Activated T-cell treated with anti-CD3 and anti-CD28 coated beads, Interleukin-2, amount 50 U/mL, for 24 hours (primary cell): Measurements from ENCODE around the gene NECTIN1.

Source experiments
- DNase-seq: peaks from one replicate; pipeline ENCODE4 v3.0.0-alpha.2; 2020
- H3K27ac Mint-ChIP-seq: 2 replicates; pipeline ENCODE4 v1.8.0; 2020; ENCODE audit warnings: mild to moderate bottlenecking, mixed read lengths
- H3K27me3 Mint-ChIP-seq: 2 replicates; pipeline ENCODE4 v1.8.0; 2020; ENCODE audit warnings: mixed read lengths
- H3K36me3 Mint-ChIP-seq: 2 replicates; pipeline ENCODE4 v1.8.0; 2020; ENCODE audit warnings: low read depth, mixed read lengths
- H3K4me1 Mint-ChIP-seq: 2 replicates; pipeline ENCODE4 v1.8.0; 2020; ENCODE audit warnings: low read depth, mixed read lengths
- H3K4me3 Mint-ChIP-seq: 2 replicates; pipeline ENCODE4 v1.8.0; 2020; ENCODE audit warnings: mild to moderate bottlenecking, moderate library complexity, mixed read lengths
- H3K9me3 Mint-ChIP-seq: 2 replicates; pipeline ENCODE4 v1.8.0; 2020; ENCODE audit warnings: mixed read lengths

The NECTIN1 gene

GRCh38 chr11:119673759-119674336, 55.2 kb downstream of the NECTIN1 start:
- peaks cover 3% of the 10 kb centered on the region for H3K36me3 Mint-ChIP-seq
- H3K4me3 Mint-ChIP-seq: no peak overlapping the region
- peaks cover 9% of the 10 kb centered on the region for H3K4me1 Mint-ChIP-seq
- H3K27me3 Mint-ChIP-seq: no peaks in the 10 kb centered on the region
- H3K27ac Mint-ChIP-seq: no peak overlapping the region
- peak; percentile 40 for DNase-seq
- H3K9me3 Mint-ChIP-seq: no peaks in the 10 kb centered on the region

GRCh38 chr11:119673052-119673758, 55.8 kb downstream of the NECTIN1 start:
- no peak overlapping the region for H3K4me3 Mint-ChIP-seq
- no peaks in the 10 kb centered on the region for H3K9me3 Mint-ChIP-seq
- H3K27me3 Mint-ChIP-seq: no peaks in the 10 kb centered on the region
- no peak overlapping the region for H3K27ac Mint-ChIP-seq
- peaks cover 3% of the 10 kb centered on the region for H3K36me3 Mint-ChIP-seq
- peaks cover 9% of the 10 kb centered on the region for H3K4me1 Mint-ChIP-seq
- no peak for DNase-seq

GRCh38 chr11:119672597-119672996, 56.4 kb downstream of the NECTIN1 start:
- no peak overlapping the region for H3K27ac Mint-ChIP-seq
- H3K27me3 Mint-ChIP-seq: no peaks in the 10 kb centered on the region
- peaks cover 9% of the 10 kb centered on the region for H3K4me1 Mint-ChIP-seq
- H3K4me3 Mint-ChIP-seq: no peak overlapping the region
- DNase-seq: no peak
- no peaks in the 10 kb centered on the region for H3K9me3 Mint-ChIP-seq
- H3K36me3 Mint-ChIP-seq: no peaks in the 10 kb centered on the region

GRCh38 chr11:119671561-119672015, 57.4 kb downstream of the NECTIN1 start:
- Mint-ChIP-seq H3K9me3 (no peaks in the 10 kb centered on the region), H3K4me1 (peaks cover 9% of the 10 kb centered on the region), H3K4me3 (no peak overlapping the region), H3K27me3 (no peaks in the 10 kb centered on the region), H3K36me3 (no peaks in the 10 kb centered on the region), H3K27ac (no peak overlapping the region)
- no peak for DNase-seq

GRCh38 chr11:119671051-119671450, 57.9 kb downstream of the NECTIN1 start:
- Mint-ChIP-seq H3K36me3 (no peaks in the 10 kb centered on the region), H3K4me3 (no peak overlapping the region), H3K27me3 (no peaks in the 10 kb centered on the region), H3K9me3 (no peaks in the 10 kb centered on the region), H3K4me1 (peaks cover 9% of the 10 kb centered on the region), H3K27ac (no peak overlapping the region)
- DNase-seq: no peak

GRCh38 chr11:119669487-119669886, 59.5 kb downstream of the NECTIN1 start:
- Mint-ChIP-seq H3K27me3 (no peaks in the 10 kb centered on the region), H3K4me3 (no peak overlapping the region), H3K27ac (no peak overlapping the region), H3K4me1 (peaks cover 9% of the 10 kb centered on the region), H3K36me3 (no peaks in the 10 kb centered on the region), H3K9me3 (no peaks in the 10 kb centered on the region)
- DNase-seq: no peak

GRCh38 chr11:119668676-119669075, 60.3 kb downstream of the NECTIN1 start:
- Mint-ChIP-seq H3K27me3 (no peaks in the 10 kb centered on the region), H3K36me3 (no peaks in the 10 kb centered on the region), H3K4me3 (no peak overlapping the region), H3K27ac (no peak overlapping the region), H3K4me1 (peaks cover 1% of the 10 kb centered on the region), H3K9me3 (no peaks in the 10 kb centered on the region)
- DNase-seq: no peak

- peak; percentile 73 for DNase-seq
- no peaks in the 10 kb centered on the region for H3K4me1 Mint-ChIP-seq
Measured at GRCh38 chr11:119666463-119667131, 62.4 kb downstream of the NECTIN1 start.

GRCh38 chr11:119666061-119666460, 62.9 kb downstream of the NECTIN1 start:
- Mint-ChIP-seq H3K9me3 (no peaks in the 10 kb centered on the region), H3K27ac (no peak overlapping the region), H3K27me3 (no peaks in the 10 kb centered on the region), H3K4me3 (no peak overlapping the region), H3K4me1 (no peaks in the 10 kb centered on the region), H3K36me3 (no peaks in the 10 kb centered on the region)
- no peak for DNase-seq

More at GRCh38 chr11:119666463-119667131, 62.4 kb downstream of the NECTIN1 start:
- Mint-ChIP-seq H3K36me3 (no peaks in the 10 kb centered on the region), H3K27me3 (no peaks in the 10 kb centered on the region), H3K4me3 (no peak overlapping the region), H3K9me3 (no peaks in the 10 kb centered on the region), H3K27ac (no peak overlapping the region)

- DNase-seq: no peak
- Mint-ChIP-seq H3K27me3 (no peaks in the 10 kb centered on the region), H3K9me3 (no peaks in the 10 kb centered on the region), H3K27ac (no peak overlapping the region), H3K36me3 (no peaks in the 10 kb centered on the region), H3K4me1 (no peaks in the 10 kb centered on the region), H3K4me3 (no peak overlapping the region)
Measured at GRCh38 chr11:119664701-119665420, 64.1 kb downstream of the NECTIN1 start.

GRCh38 chr11:119664063-119664572, 64.9 kb downstream of the NECTIN1 start:
- DNase-seq: no peak
- Mint-ChIP-seq H3K36me3 (no peaks in the 10 kb centered on the region), H3K4me1 (no peaks in the 10 kb centered on the region), H3K27me3 (no peaks in the 10 kb centered on the region), H3K9me3 (no peaks in the 10 kb centered on the region), H3K27ac (no peak overlapping the region), H3K4me3 (no peak overlapping the region)

- no peaks in the 10 kb centered on the region for H3K9me3 Mint-ChIP-seq
- H3K27me3 Mint-ChIP-seq: no peaks in the 10 kb centered on the region
- H3K4me3 Mint-ChIP-seq: no peak overlapping the region
- H3K27ac Mint-ChIP-seq: no peak overlapping the region
- DNase-seq: no peak
- H3K36me3 Mint-ChIP-seq: no peaks in the 10 kb centered on the region
- no peaks in the 10 kb centered on the region for H3K4me1 Mint-ChIP-seq
Measured at GRCh38 chr11:119663279-119663678, 65.7 kb downstream of the NECTIN1 start.

- Mint-ChIP-seq H3K4me3 (no peak overlapping the region), H3K4me1 (no peaks in the 10 kb centered on the region), H3K27ac (no peak overlapping the region), H3K36me3 (no peaks in the 10 kb centered on the region), H3K9me3 (no peaks in the 10 kb centered on the region), H3K27me3 (no peaks in the 10 kb centered on the region)
- no peak for DNase-seq
Measured at GRCh38 chr11:119661226-119661625, 67.8 kb downstream of the NECTIN1 start.

GRCh38 chr11:119659971-119660723, 68.9 kb downstream of the NECTIN1 start:
- no peak overlapping the region for H3K4me3 Mint-ChIP-seq
- DNase-seq: no peak
- no peaks in the 10 kb centered on the region for H3K36me3 Mint-ChIP-seq
- no peaks in the 10 kb centered on the region for H3K27me3 Mint-ChIP-seq
- H3K4me1 Mint-ChIP-seq: no peaks in the 10 kb centered on the region
- no peaks in the 10 kb centered on the region for H3K9me3 Mint-ChIP-seq
- no peak overlapping the region for H3K27ac Mint-ChIP-seq
